ENCODE results near the gene PYDC1.

Gene PYDC1

GRCh38 chr16:31225193-31225592, 8.3 kb upstream of the PYDC1 start:
- Histone ChIP-seq H3K27ac (no peak overlapping the region), H3K4me3 (ENCODE audit: low read depth, low read length) (no peak overlapping the region), H3K36me3 (replicated peaks) (no peaks in the 10 kb centered on the region), H3K27me3 (replicated peaks) (no peaks in the 10 kb centered on the region)
- in situ Hi-C loops (cut with HindIII; ENCODE audit: low pct_ligation_motif_present, low sequenced_read_pairs): no loop called here
- no peak for TF ChIP-seq CTCF (IDR thresholded peaks at IDR 0.05; ENCODE audit: low read depth, low read length, missing control alignments)
- DNase-seq: no peak

GRCh38 chr16:31224092-31224955, 7.4 kb upstream of the PYDC1 start:
- Histone ChIP-seq H3K27me3 (replicated peaks) (no peaks in the 10 kb centered on the region), H3K4me3 (ENCODE audit: low read depth, low read length) (no peak overlapping the region), H3K36me3 (replicated peaks) (no peaks in the 10 kb centered on the region), H3K27ac (no peak overlapping the region)
- in situ Hi-C loops (cut with HindIII; ENCODE audit: low pct_ligation_motif_present, low sequenced_read_pairs): no loop called here
- no peak for DNase-seq
- no peak for TF ChIP-seq CTCF (IDR thresholded peaks at IDR 0.05; ENCODE audit: low read depth, low read length, missing control alignments)

- Histone ChIP-seq H3K36me3 (replicated peaks) (no peaks in the 10 kb centered on the region), H3K27ac (no peak overlapping the region), H3K27me3 (replicated peaks) (no peaks in the 10 kb centered on the region), H3K4me3 (ENCODE audit: low read depth, low read length) (no peak overlapping the region)
- in situ Hi-C loops (cut with HindIII; ENCODE audit: low pct_ligation_motif_present, low sequenced_read_pairs): no loop called here
- no peak for TF ChIP-seq CTCF (IDR thresholded peaks at IDR 0.05; ENCODE audit: low read depth, low read length, missing control alignments)
- DNase-seq: no peak
These were observed 6.1 kb upstream of the PYDC1 start for GRCh38 chr16:31223044-31223443.

GRCh38 chr16:31221357-31222160, 4.6 kb upstream of the PYDC1 start:
- no peak for TF ChIP-seq CTCF (IDR thresholded peaks at IDR 0.05; ENCODE audit: low read depth, low read length, missing control alignments)
- no peak for DNase-seq
- Histone ChIP-seq H3K36me3 (replicated peaks) (no peaks in the 10 kb centered on the region), H3K27me3 (replicated peaks) (peaks cover 10% of the 10 kb centered on the region), H3K27ac (no peak overlapping the region), H3K4me3 (ENCODE audit: low read depth, low read length) (no peak overlapping the region)
- in situ Hi-C loops (cut with HindIII; ENCODE audit: low pct_ligation_motif_present, low sequenced_read_pairs): no loop called here

GRCh38 chr16:31219154-31219741, 2.3 kb upstream of the PYDC1 start:
- TF ChIP-seq CTCF (IDR thresholded peaks at IDR 0.05; ENCODE audit: low read depth, low read length, missing control alignments): no peak
- Histone ChIP-seq H3K36me3 (replicated peaks) (no peaks in the 10 kb centered on the region), H3K4me3 (ENCODE audit: low read depth, low read length) (no peak overlapping the region), H3K27me3 (replicated peaks) (peaks cover 31% of the 10 kb centered on the region), H3K27ac (no peak overlapping the region)
- in situ Hi-C loops (cut with HindIII; ENCODE audit: low pct_ligation_motif_present, low sequenced_read_pairs): no loop called here
- DNase-seq: no peak

Data from brain microvascular endothelial cell (primary cell).